HEK293 (cell line): ENCODE results near the gene CISD1.
A peak's percentile ranks its signal among the peaks of the same experiment; 100 is the strongest.

Source experiments
- BCL6B ChIP-seq: fragments of 450-650 bp; formaldehyde crosslinking; IDR thresholded peaks from 2 replicates; pipeline ENCODE4 v1.5.1; 2017; ENCODE audit warnings: missing biosample characterization, missing genetic modification characterization
- FEZF1 ChIP-seq: fragments of 450-650 bp; formaldehyde crosslinking; IDR thresholded peaks from 2 replicates; pipeline ENCODE4 v1.5.1; 2016; ENCODE audit warnings: missing biosample characterization, missing genetic modification characterization
- GLI2 ChIP-seq: fragments of 450-650 bp; formaldehyde crosslinking; IDR thresholded peaks from 2 replicates; pipeline ENCODE4; 2017; ENCODE audit warnings: missing biosample characterization, missing genetic modification characterization, low read depth, borderline replicate concordance
- KLF16 ChIP-seq: fragments of 450-650 bp; formaldehyde crosslinking; IDR thresholded peaks from 2 replicates; pipeline ENCODE4 v1.5.1; 2017; ENCODE audit warnings: missing biosample characterization, missing genetic modification characterization
- KLF17 ChIP-seq: fragments of 450-650 bp; formaldehyde crosslinking; IDR thresholded peaks from 2 replicates; pipeline ENCODE4 v1.5.1; 2016; ENCODE audit warnings: missing biosample characterization, missing genetic modification characterization
- REPIN1 ChIP-seq: fragments of 450-650 bp; formaldehyde crosslinking; IDR thresholded peaks from 2 replicates; pipeline ENCODE4 v1.5.1; 2017; ENCODE audit warnings: missing biosample characterization, missing genetic modification characterization, low read depth
- SALL2 ChIP-seq: fragments of 450-650 bp; formaldehyde crosslinking; IDR thresholded peaks from 2 replicates; pipeline ENCODE4 v1.5.0; 2017; ENCODE audit warnings: missing biosample characterization, mild to moderate bottlenecking, missing genetic modification characterization, borderline replicate concordance
- ZBTB20 ChIP-seq: fragments of 450-650 bp; formaldehyde crosslinking; IDR thresholded peaks from 2 replicates; pipeline ENCODE4 v1.5.1; 2016; ENCODE audit warnings: missing biosample characterization, missing genetic modification characterization
- ZBTB48 ChIP-seq: fragments of 450-650 bp; formaldehyde crosslinking; IDR thresholded peaks from 2 replicates; pipeline ENCODE4 v1.5.1; 2016; ENCODE audit warnings: missing biosample characterization, missing genetic modification characterization
- ZBTB8A ChIP-seq: fragments of 450-650 bp; formaldehyde crosslinking; IDR thresholded peaks from 2 replicates; pipeline ENCODE4 v1.5.1; 2016; ENCODE audit warnings: missing biosample characterization, missing genetic modification characterization
- ZFHX2 ChIP-seq: fragments of 450-650 bp; formaldehyde crosslinking; conservative IDR thresholded peaks from 2 replicates; pipeline ENCODE4 v1.5.1; 2016; ENCODE audit warnings: missing biosample characterization, missing genetic modification characterization
- ZFP3 ChIP-seq: fragments of 450-650 bp; formaldehyde crosslinking; IDR thresholded peaks from 2 replicates; pipeline ENCODE4 v1.5.1; 2016; ENCODE audit warnings: low read depth, missing biosample characterization, missing genetic modification characterization
- ZIC2 ChIP-seq: fragments of 450-650 bp; formaldehyde crosslinking; IDR thresholded peaks from 2 replicates; pipeline ENCODE4 v1.5.1; 2016; ENCODE audit warnings: missing biosample characterization, missing genetic modification characterization
- ZNF10 ChIP-seq: fragments of 450-650 bp; formaldehyde crosslinking; IDR thresholded peaks from 2 replicates; pipeline ENCODE4 v1.5.1; 2017; ENCODE audit warnings: missing biosample characterization, missing genetic modification characterization
- ZNF132 ChIP-seq: fragments of 450-650 bp; formaldehyde crosslinking; IDR thresholded peaks from 2 replicates; pipeline ENCODE4 v1.5.1; 2017; ENCODE audit warnings: missing biosample characterization, missing genetic modification characterization, borderline replicate concordance
- ZNF157 ChIP-seq: fragments of 450-650 bp; formaldehyde crosslinking; IDR thresholded peaks from 2 replicates; pipeline ENCODE4 v1.5.1; 2016; ENCODE audit warnings: missing biosample characterization, missing genetic modification characterization
- ZNF239 ChIP-seq: fragments of 450-650 bp; formaldehyde crosslinking; IDR thresholded peaks from 2 replicates; pipeline ENCODE4 v1.5.1; 2016; ENCODE audit warnings: missing biosample characterization, missing genetic modification characterization
- ZNF24 ChIP-seq: fragments of 450-650 bp; formaldehyde crosslinking; IDR thresholded peaks from 2 replicates; pipeline ENCODE4 v1.5.1; 2016; ENCODE audit warnings: missing biosample characterization, missing genetic modification characterization
- ZNF366 ChIP-seq: fragments of 450-650 bp; formaldehyde crosslinking; conservative IDR thresholded peaks from 2 replicates; pipeline ENCODE4 v1.5.1; 2016; ENCODE audit warnings: missing biosample characterization, missing genetic modification characterization
- ZNF555 ChIP-seq: fragments of 450-650 bp; formaldehyde crosslinking; conservative IDR thresholded peaks from 2 replicates; pipeline ENCODE4 v1.5.1; 2017; ENCODE audit warnings: missing biosample characterization, mild to moderate bottlenecking, missing genetic modification characterization, inconsistent platforms
- ZNF600 ChIP-seq: fragments of 450-650 bp; formaldehyde crosslinking; IDR thresholded peaks from 2 replicates; pipeline ENCODE4 v1.5.1; 2016; ENCODE audit warnings: missing biosample characterization, missing genetic modification characterization
- ZNF692 ChIP-seq: fragments of 450-650 bp; formaldehyde crosslinking; IDR thresholded peaks from 2 replicates; pipeline ENCODE4 v1.5.1; 2016; ENCODE audit warnings: missing biosample characterization, missing genetic modification characterization
- ZNF791 ChIP-seq: fragments of 450-650 bp; formaldehyde crosslinking; IDR thresholded peaks from 2 replicates; pipeline ENCODE4 v1.5.1; 2016; ENCODE audit warnings: missing biosample characterization, missing genetic modification characterization
- ZNF830 ChIP-seq: fragments of 450-650 bp; IDR thresholded peaks from 2 replicates; pipeline ENCODE4 v1.5.0; 2018; ENCODE audit warnings: missing biosample characterization, missing genetic modification characterization, low read depth, mild to moderate bottlenecking, moderate library complexity
- ZNF843 ChIP-seq: fragments of 450-650 bp; formaldehyde crosslinking; IDR thresholded peaks from 2 replicates; pipeline ENCODE4 v1.5.1; 2016; ENCODE audit warnings: missing biosample characterization, missing genetic modification characterization
- ZSCAN23 ChIP-seq: fragments of 450-650 bp; formaldehyde crosslinking; IDR thresholded peaks from 2 replicates; pipeline ENCODE4 v1.5.1; 2016; ENCODE audit warnings: missing biosample characterization, missing genetic modification characterization
- ZSCAN30 ChIP-seq: fragments of 450-650 bp; IDR thresholded peaks from 2 replicates; pipeline ENCODE4 v1.5.1; 2018; ENCODE audit warnings: missing biosample characterization, mild to moderate bottlenecking, missing genetic modification characterization, moderate library complexity
- TF ChIP-seq, protein P1 (sequence below): fragments of 450-650 bp; formaldehyde crosslinking; IDR thresholded peaks from 2 replicates; pipeline ENCODE4 v1.5.1; 2016; ENCODE audit warnings: missing biosample characterization, missing genetic modification characterization
- TF ChIP-seq, protein P2 (sequence below): fragments of 450-650 bp; formaldehyde crosslinking; IDR thresholded peaks from 2 replicates; pipeline ENCODE4 v1.5.0; 2017; ENCODE audit warnings: missing biosample characterization, missing genetic modification characterization, borderline replicate concordance

Gene CISD1

GRCh38 chr10:58268946-58269781, at the start of gene CISD1 (continued):
- TF ChIP-seq ZNF10 (peak; percentile 8; the same call in 1 of the 2 replicates), ZNF24 (tag by site-specific recombination) (peak; percentile 56; the same call in 1 of the 2 replicates), ZBTB8A (tag by site-specific recombination) (peak; percentile 72), ZNF600 (tag by site-specific recombination) (peak; percentile 87), KLF17 (tag by site-specific recombination) (no peak; the same call in 1 of the 2 replicates), ZNF132 (tag by site-specific recombination) (no peak), ZNF366 (peak; percentile 88), ZNF157 (tag by site-specific recombination) (no peak), ZNF555 (no peak), ZNF830 (no peak), ZSCAN30 (tag by site-specific recombination) (peak; percentile 14; the same call in 1 of the 2 replicates), ZFP3 (tag by site-specific recombination) (no peak), ZSCAN23 (tag by site-specific recombination) (0 out of 2 replicates have a peak, but pooled peaks have one; percentile 47), ZNF239 (tag by site-specific recombination) (no peak), FEZF1 (tag by site-specific recombination) (0 out of 2 replicates have a peak, but pooled peaks have one; percentile 5), REPIN1 (tag by site-specific recombination) (no peak), ZFHX2 (no peak), ZBTB48 (tag by site-specific recombination) (peak; percentile 86), BCL6B (tag by site-specific recombination) (no peak), ZNF843 (tag by site-specific recombination) (peak; percentile 39; the same call in 1 of the 2 replicates), ZIC2 (tag by site-specific recombination) (no peak), ZNF692 (tag by site-specific recombination) (peak; percentile 72), GLI2 (tag by site-specific recombination) (no peak), KLF16 (peak; percentile 92), ZNF791 (tag by site-specific recombination) (no peak), SALL2 (tag by site-specific recombination) (no peak), ZBTB20 (peak; percentile 85)
- TF ChIP-seq, protein P1, sequence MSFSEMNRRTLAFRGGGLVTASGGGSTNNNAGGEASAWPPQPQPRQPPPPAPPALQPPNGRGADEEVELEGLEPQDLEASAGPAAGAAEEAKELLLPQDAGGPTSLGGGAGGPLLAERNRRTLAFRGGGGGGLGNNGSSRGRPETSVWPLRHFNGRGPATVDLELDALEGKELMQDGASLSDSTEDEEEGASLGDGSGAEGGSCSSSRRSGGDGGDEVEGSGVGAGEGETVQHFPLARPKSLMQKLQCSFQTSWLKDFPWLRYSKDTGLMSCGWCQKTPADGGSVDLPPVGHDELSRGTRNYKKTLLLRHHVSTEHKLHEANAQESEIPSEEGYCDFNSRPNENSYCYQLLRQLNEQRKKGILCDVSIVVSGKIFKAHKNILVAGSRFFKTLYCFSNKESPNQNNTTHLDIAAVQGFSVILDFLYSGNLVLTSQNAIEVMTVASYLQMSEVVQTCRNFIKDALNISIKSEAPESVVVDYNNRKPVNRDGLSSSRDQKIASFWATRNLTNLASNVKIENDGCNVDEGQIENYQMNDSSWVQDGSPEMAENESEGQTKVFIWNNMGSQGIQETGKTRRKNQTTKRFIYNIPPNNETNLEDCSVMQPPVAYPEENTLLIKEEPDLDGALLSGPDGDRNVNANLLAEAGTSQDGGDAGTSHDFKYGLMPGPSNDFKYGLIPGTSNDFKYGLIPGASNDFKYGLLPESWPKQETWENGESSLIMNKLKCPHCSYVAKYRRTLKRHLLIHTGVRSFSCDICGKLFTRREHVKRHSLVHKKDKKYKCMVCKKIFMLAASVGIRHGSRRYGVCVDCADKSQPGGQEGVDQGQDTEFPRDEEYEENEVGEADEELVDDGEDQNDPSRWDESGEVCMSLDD (tag by site-specific recombination) = peak; percentile 56; the same call in 1 of the 2 replicates
- TF ChIP-seq, protein P2, sequence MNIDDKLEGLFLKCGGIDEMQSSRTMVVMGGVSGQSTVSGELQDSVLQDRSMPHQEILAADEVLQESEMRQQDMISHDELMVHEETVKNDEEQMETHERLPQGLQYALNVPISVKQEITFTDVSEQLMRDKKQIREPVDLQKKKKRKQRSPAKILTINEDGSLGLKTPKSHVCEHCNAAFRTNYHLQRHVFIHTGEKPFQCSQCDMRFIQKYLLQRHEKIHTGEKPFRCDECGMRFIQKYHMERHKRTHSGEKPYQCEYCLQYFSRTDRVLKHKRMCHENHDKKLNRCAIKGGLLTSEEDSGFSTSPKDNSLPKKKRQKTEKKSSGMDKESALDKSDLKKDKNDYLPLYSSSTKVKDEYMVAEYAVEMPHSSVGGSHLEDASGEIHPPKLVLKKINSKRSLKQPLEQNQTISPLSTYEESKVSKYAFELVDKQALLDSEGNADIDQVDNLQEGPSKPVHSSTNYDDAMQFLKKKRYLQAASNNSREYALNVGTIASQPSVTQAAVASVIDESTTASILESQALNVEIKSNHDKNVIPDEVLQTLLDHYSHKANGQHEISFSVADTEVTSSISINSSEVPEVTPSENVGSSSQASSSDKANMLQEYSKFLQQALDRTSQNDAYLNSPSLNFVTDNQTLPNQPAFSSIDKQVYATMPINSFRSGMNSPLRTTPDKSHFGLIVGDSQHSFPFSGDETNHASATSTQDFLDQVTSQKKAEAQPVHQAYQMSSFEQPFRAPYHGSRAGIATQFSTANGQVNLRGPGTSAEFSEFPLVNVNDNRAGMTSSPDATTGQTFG (tag by site-specific recombination) = no peak
